Liver (tissue), 9 donors: ENCODE results near the gene ASMTL. TPM values are rescaled to one million over a fixed set of nuclear protein-coding genes. Genes with fewer than 3 reads are reported as not detected.

Experiments
- DNase-seq: peaks from one replicate; pipeline ENCODE4 v3.0.0-alpha.2; 2017; ENCODE audit warnings: low spot score
- H3K27ac ChIP-seq, 2 donors: one replicate each; pipeline ENCODE4 v1.7.0; 2013; ENCODE audit warnings: inconsistent platforms in 2 of 2, low read length in 2 of 2, control low read depth in 1 of 2, low read depth in 1 of 2, mild to moderate bottlenecking in 1 of 2
- H3K27me3 ChIP-seq, 4 donors: one replicate each; pipeline versions ENCODE4 v1.6.1 to v1.7.0; 2013; ENCODE audit warnings: low read length in 3 of 4, inconsistent platforms in 1 of 4, mild to moderate bottlenecking in 1 of 4, moderate library complexity in 1 of 4; ENCODE audit not compliant: control insufficient read depth in 4 of 4, insufficient read depth in 4 of 4
- H3K36me3 ChIP-seq, 4 donors: one replicate each; pipeline versions ENCODE4 v1.6.1 to v1.7.0; 2013; ENCODE audit warnings: low read length in 3 of 4, mild to moderate bottlenecking in 3 of 4, low read depth in 1 of 4, moderate library complexity in 1 of 4; ENCODE audit not compliant: control insufficient read depth in 4 of 4, insufficient read depth in 3 of 4
- H3K4me1 ChIP-seq, 4 donors: one replicate each; pipeline versions ENCODE4 v1.6.1 to v1.7.0; 2013; ENCODE audit warnings: low read length in 3 of 4, mild to moderate bottlenecking in 3 of 4, moderate library complexity in 1 of 4; ENCODE audit not compliant: control insufficient read depth in 4 of 4, insufficient read depth in 4 of 4
- H3K4me3 ChIP-seq, 3 donors: one replicate each; pipeline versions ENCODE4 v1.6.1 to v1.7.0; 2013; ENCODE audit warnings: low read length in 3 of 3, control low read depth in 1 of 3, low read depth in 1 of 3, mild to moderate bottlenecking in 1 of 3
- H3K9ac ChIP-seq, 2 donors: one replicate each; pipeline ENCODE4 v1.7.0; 2013; ENCODE audit warnings: low read length in 2 of 2, mild to moderate bottlenecking in 2 of 2, moderate library complexity in 2 of 2, control low read depth in 1 of 2, low read depth in 1 of 2
- H3K9me3 ChIP-seq, 4 donors: one replicate each; pipeline versions ENCODE4 v1.6.1 to v1.7.0; 2013; ENCODE audit warnings: low read length in 3 of 4; ENCODE audit not compliant: control insufficient read depth in 4 of 4
- ATF3 ChIP-seq: IDR thresholded peaks from 2 replicates; pipeline ENCODE4 v1.6.1; 2016; ENCODE audit warnings: antibody characterized with exemption
- CTCF ChIP-seq: fragments of 150-350 bp; IDR thresholded peaks from 2 replicates; pipeline ENCODE4 v1.5.1; 2017; ENCODE audit warnings: improper control_type of control experiment, low read depth, low read length; ENCODE audit not compliant: missing input control
- EGR1 ChIP-seq, 2 donors: IDR thresholded peaks; 2 replicates each; pipeline ENCODE4 v1.6.1; 2016 to 2018; ENCODE audit warnings: antibody characterized with exemption in 2 of 2, low read depth in 2 of 2
- FOXA1 ChIP-seq: IDR thresholded peaks from 2 replicates; pipeline ENCODE4 v1.6.1; 2016; ENCODE audit warnings: antibody characterized with exemption
- FOXA2 ChIP-seq: IDR thresholded peaks from 2 replicates; pipeline ENCODE4 v1.6.1; 2016; ENCODE audit warnings: antibody characterized with exemption
- GABPA ChIP-seq, 2 donors: IDR thresholded peaks in 1 of 2; conservative IDR thresholded peaks in 1 of 2; 2 replicates each; pipeline ENCODE4 v1.6.1; 2016; ENCODE audit warnings: antibody characterized with exemption in 2 of 2, mild to moderate bottlenecking in 1 of 2, moderate library complexity in 1 of 2
- HNF4A ChIP-seq, 2 donors: conservative IDR thresholded peaks; 2 replicates each; pipeline ENCODE4 v1.6.1; 2016; ENCODE audit warnings: antibody characterized with exemption in 2 of 2, mild to moderate bottlenecking in 2 of 2
- HNF4G ChIP-seq: IDR thresholded peaks from 2 replicates; pipeline ENCODE4 v1.6.1; 2016; ENCODE audit warnings: antibody characterized with exemption
- JUND ChIP-seq, 2 donors: IDR thresholded peaks; 2 replicates each; pipeline ENCODE4 v1.6.1; 2016; ENCODE audit warnings: antibody characterized with exemption in 2 of 2
- MAX ChIP-seq: IDR thresholded peaks from 2 replicates; pipeline ENCODE4 v1.6.1; 2016; ENCODE audit warnings: antibody characterized with exemption
- NR2F2 ChIP-seq: IDR thresholded peaks from 2 replicates; pipeline ENCODE4 v1.6.1; 2016; ENCODE audit warnings: antibody characterized with exemption
- RAD21 ChIP-seq, 2 donors: IDR thresholded peaks; 2 replicates each; pipeline ENCODE4 v1.6.1; 2016; ENCODE audit warnings: antibody characterized with exemption in 2 of 2, mild to moderate bottlenecking in 2 of 2
- REST ChIP-seq: IDR thresholded peaks from 2 replicates; pipeline ENCODE4 v1.6.1; 2016; ENCODE audit warnings: antibody characterized with exemption, mild to moderate bottlenecking
- RXRA ChIP-seq, 2 donors: IDR thresholded peaks; 2 replicates each; pipeline ENCODE4 v1.6.1; 2017 to 2018; ENCODE audit warnings: antibody characterized with exemption in 2 of 2, mild to moderate bottlenecking in 1 of 2
- SP1 ChIP-seq: IDR thresholded peaks from 2 replicates; pipeline ENCODE4 v1.6.1; 2018; ENCODE audit warnings: antibody characterized with exemption, mild to moderate bottlenecking
- TAF1 ChIP-seq: conservative IDR thresholded peaks from 2 replicates; pipeline ENCODE4 v1.6.1; 2016; ENCODE audit warnings: antibody characterized with exemption, mild to moderate bottlenecking
- YY1 ChIP-seq: IDR thresholded peaks from 2 replicates; pipeline ENCODE4 v1.6.1; 2016; ENCODE audit warnings: antibody characterized with exemption, mild to moderate bottlenecking
- WGBS: extraction: QIAGEN DNeasy Blood & Tissue Kit; methylation state at CpG from one replicate; pipeline ENCODE4 v1.1.7; 2013; 5-methylcytosine and 5-hydroxymethylcytosine counted together
- polyA plus RNA-seq, 2 donors: library from polyadenylated mRNA; stranded (reverse) in 1 of 2; unstranded in 1 of 2; fragments of 200-250 nt in 1 of 2; fragments of >200 nt in 1 of 2; fragmentation: Nextera tagmentation in 1 of 2; extraction: Ambion mirVana in 1 of 2; gene quantifications; one replicate each; pipeline versions ENCODE4 v1.2.1 to v1.2.3, GENCODE V29; 2013 to 2015
- total RNA-seq, 2 donors: library from RNA; depleted of rRNA; stranded (reverse); fragments of >200 nt; gene quantifications; one replicate each; pipeline ENCODE4 v1.2.3, GENCODE V29; 2014
- TF ChIP-seq, protein P1 (sequence below): IDR thresholded peaks from 2 replicates; pipeline ENCODE4 v1.6.1; 2016; ENCODE audit warnings: antibody characterized with exemption
- donor health status: healthy.
- donor health status: healthy.
- donor health status: healthy.
- donor health status: healthy.
- donor health status: healthy.

ASMTL gene
- total and polyA plus RNA-seq, 4 donors = 10.3 to 18.9 (median 11.6) TPM

DNA sequence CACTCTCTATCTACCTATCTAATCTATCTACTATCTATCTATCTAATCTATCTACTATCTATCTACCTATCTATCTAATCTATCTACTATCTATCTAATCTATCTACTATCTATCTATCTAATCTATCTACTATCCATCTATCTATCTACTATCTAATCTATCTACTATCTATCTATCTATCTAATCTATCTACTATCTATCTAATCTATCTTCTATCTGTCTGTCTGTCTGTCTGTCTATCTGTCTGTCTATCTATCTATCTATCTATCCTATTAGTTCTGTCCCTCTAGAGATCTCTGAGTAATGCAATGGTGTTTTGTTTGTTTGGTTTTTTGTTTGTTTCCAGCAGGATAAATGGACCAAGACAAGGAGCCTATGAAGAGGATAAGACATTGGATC, 9.4 kb upstream of the ASMTL start:
- H3K9ac ChIP-seq = no peak overlapping the region
- no peaks in the 10 kb centered on the region for H3K36me3 ChIP-seq
- no peak overlapping the region for H3K27ac ChIP-seq
- no peak for DNase-seq
- H3K4me3 ChIP-seq = no peak overlapping the region
- H3K9me3 ChIP-seq = no peaks in the 10 kb centered on the region
- no peak for TF ChIP-seq CTCF
- no peak for TF ChIP-seq RXRA (IDR thresholded peaks at IDR 0.05)
- no peak for TF ChIP-seq EGR1 (IDR thresholded peaks at IDR 0.05; ENCODE audit: low read depth in 2 of 2)
- no peak for TF ChIP-seq YY1
- TF ChIP-seq TAF1 = no peak
- no peak for TF ChIP-seq SP1
- TF ChIP-seq RAD21 (IDR thresholded peaks at IDR 0.05) = no peak
- TF ChIP-seq FOXA1 = no peak
- TF ChIP-seq FOXA2 = no peak
- TF ChIP-seq GABPA (IDR thresholded peaks at IDR 0.05 in 1 of 2, conservative IDR thresholded peaks at IDR 0.05 in 1 of 2) = no peak
- no peak for TF ChIP-seq JUND (IDR thresholded peaks at IDR 0.05)
- TF ChIP-seq NR2F2 = no peak
- TF ChIP-seq MAX = no peak
- no peak for TF ChIP-seq REST
- TF ChIP-seq HNF4A (conservative IDR thresholded peaks at IDR 0.05) = no peak
- no peak for TF ChIP-seq HNF4G
- TF ChIP-seq, protein P1, sequence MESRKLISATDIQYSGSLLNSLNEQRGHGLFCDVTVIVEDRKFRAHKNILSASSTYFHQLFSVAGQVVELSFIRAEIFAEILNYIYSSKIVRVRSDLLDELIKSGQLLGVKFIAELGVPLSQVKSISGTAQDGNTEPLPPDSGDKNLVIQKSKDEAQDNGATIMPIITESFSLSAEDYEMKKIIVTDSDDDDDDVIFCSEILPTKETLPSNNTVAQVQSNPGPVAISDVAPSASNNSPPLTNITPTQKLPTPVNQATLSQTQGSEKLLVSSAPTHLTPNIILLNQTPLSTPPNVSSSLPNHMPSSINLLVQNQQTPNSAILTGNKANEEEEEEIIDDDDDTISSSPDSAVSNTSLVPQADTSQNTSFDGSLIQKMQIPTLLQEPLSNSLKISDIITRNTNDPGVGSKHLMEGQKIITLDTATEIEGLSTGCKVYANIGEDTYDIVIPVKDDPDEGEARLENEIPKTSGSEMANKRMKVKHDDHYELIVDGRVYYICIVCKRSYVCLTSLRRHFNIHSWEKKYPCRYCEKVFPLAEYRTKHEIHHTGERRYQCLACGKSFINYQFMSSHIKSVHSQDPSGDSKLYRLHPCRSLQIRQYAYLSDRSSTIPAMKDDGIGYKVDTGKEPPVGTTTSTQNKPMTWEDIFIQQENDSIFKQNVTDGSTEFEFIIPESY = no peak
- TF ChIP-seq ATF3 = no peak
- peaks cover 0 to 3% (median 0%) of the 10 kb centered on the region in 4 donors for H3K27me3 ChIP-seq
- H3K4me1 ChIP-seq = no peaks in the 10 kb centered on the region

- no peak overlapping the region for H3K4me3 ChIP-seq
- DNase-seq = no peak
- H3K27me3 ChIP-seq = no peaks in the 10 kb centered on the region
- no peaks in the 10 kb centered on the region for H3K9me3 ChIP-seq
- H3K4me1 ChIP-seq = peaks cover 0 to 17% (median 8%) of the 10 kb centered on the region in 4 donors
- H3K9ac ChIP-seq = no peak overlapping the region
- WGBS = 81% methylated on average over 3 of the region's 3 CpGs
- no peak overlapping the region for H3K27ac ChIP-seq
- no peaks in the 10 kb centered on the region for H3K36me3 ChIP-seq
- TF ChIP-seq FOXA2 (no peak), HNF4A (conservative IDR thresholded peaks at IDR 0.05) (no peak), SP1 (no peak), FOXA1 (no peak), RXRA (IDR thresholded peaks at IDR 0.05) (no peak), RAD21 (IDR thresholded peaks at IDR 0.05) (no peak), TAF1 (no peak), EGR1 (IDR thresholded peaks at IDR 0.05; ENCODE audit: low read depth in 2 of 2) (no peak), GABPA (IDR thresholded peaks at IDR 0.05 in 1 of 2, conservative IDR thresholded peaks at IDR 0.05 in 1 of 2) (no peak), YY1 (no peak), CTCF (no peak), JUND (IDR thresholded peaks at IDR 0.05) (no peak), ATF3 (no peak)
- TF ChIP-seq, protein P1 = no peak
Measured at GRCh38 chrX:1455948-1456280, 3.2 kb upstream of the ASMTL start.
